Heart right ventricle (tissue), 16 donors: ENCODE measurements around the gene BNIP1. TPM values are rescaled to one million over a fixed set of nuclear protein-coding genes. Genes with fewer than 3 reads are reported as not detected.

ENCODE experiments used
- ATAC-seq, 8 donors: fragments of 200-7000 bp; cut with Tn5 transposase; one replicate each; pipeline ENCODE4 v1.9.1; 2020; ENCODE audit warnings: mild to moderate bottlenecking in 8 of 8, moderate library complexity in 8 of 8, moderate number of reproducible peaks in 1 of 8
- DNase-seq, 2 donors: peaks; one replicate each; pipeline ENCODE4 v3.0.0-alpha.2; 2020
- H3K27ac ChIP-seq, 10 donors: fragments of 200-600 bp; sonication (generic) in 2 of 10; one replicate each; pipeline versions ENCODE4 v1.5.0 to v1.8.0; 2020 to 2022; ENCODE audit warnings: mild to moderate bottlenecking in 3 of 10
- H3K27me3 ChIP-seq, 7 donors: fragments of 200-600 bp; one replicate each; pipeline ENCODE4 v1.8.0; 2021 to 2022; ENCODE audit warnings: mild to moderate bottlenecking in 2 of 7
- H3K36me3 ChIP-seq, 9 donors: fragments of 200-600 bp; sonication (generic) in 1 of 9; one replicate each; pipeline versions ENCODE4 v1.5.0 to v1.8.0; 2020 to 2022; ENCODE audit warnings: mild to moderate bottlenecking in 2 of 9
- H3K4me1 ChIP-seq, 9 donors: fragments of 200-600 bp; sonication (generic) in 1 of 9; one replicate each; pipeline versions ENCODE4 v1.5.0 to v1.8.0; 2020 to 2022; ENCODE audit warnings: mild to moderate bottlenecking in 4 of 9
- H3K4me3 ChIP-seq, 10 donors: fragments of 200-600 bp; sonication (generic) in 2 of 10; one replicate each; pipeline versions ENCODE4 v1.5.0 to v1.8.0; 2020 to 2022; ENCODE audit warnings: mild to moderate bottlenecking in 7 of 10, moderate library complexity in 2 of 10
- H3K9me3 ChIP-seq, 11 donors: fragments of 200-600 bp in 10 of 11; sonication (generic) in 2 of 11; one replicate each; pipeline versions ENCODE4 v1.5.0 to v1.8.0; 2013 to 2022; ENCODE audit warnings: mild to moderate bottlenecking in 2 of 11, control low read depth in 1 of 11, moderate library complexity in 1 of 11
- CTCF ChIP-seq, 9 donors: fragments of 200-600 bp; sonication (generic) in 2 of 9; IDR thresholded peaks; one replicate each; pipeline versions ENCODE4 v1.5.0 to v1.8.0; 2021 to 2022; ENCODE audit warnings: antibody characterized with exemption in 9 of 9, mild to moderate bottlenecking in 5 of 9, moderate library complexity in 1 of 9
- WGBS, 2 donors: extraction: QIAGEN DNeasy Blood & Tissue Kit; methylation state at CpG; one replicate each; pipeline ENCODE4 v1.1.7; 2013; ENCODE audit warnings: inconsistent platforms in 1 of 2; 5-methylcytosine and 5-hydroxymethylcytosine counted together
- intact Hi-C, 10 donors: fragments of 100-400 bp; cut with DNase I; formaldehyde crosslinking; loops; one replicate each; pipeline versions ENCODE4 v1.11.1 to v1.14.2; 2022
- polyA plus RNA-seq, 2 donors: library from polyadenylated mRNA; stranded (reverse); fragments of 200-250 nt; gene quantifications; one replicate each; pipeline ENCODE4 v1.2.3, GENCODE V29; 2013
- total RNA-seq, 10 donors: library from RNA; stranded (reverse); fragmentation: NEBNext Ultra II Directional in 3 of 10; extraction: Animal tissue kit (Norgen Biotek cat#: 25700) in 3 of 10; gene quantifications; one replicate each; pipeline versions ENCODE4 v1.2.1 to v1.2.4, GENCODE V29; 2021 to 2023
- donor health status: Arrhythmogenic right ventricular cardiomyopathy.
- donor health status: ischemic (EF 13 %, LVEDD 7.1; RV severe dilation, severe dysfunction).
- donor health status: healthy with polysubstance abuse.
- donor health status: DM: no; HTN: yes; CAD: no.
- donor health status: DM: no; HTN: no; CAD: no.
- donor health status: ischemic (EF 25% LVEDD 6.9; RV normal size, moderate dysfunction).
- donor health status: ischemic (EF 25% LVEDD 5.7; RV mildly dilated, moderate dysfunction).
- donor health status: healthy.
- donor health status: DM: yes; HTN: yes; CAD: no.
- donor health status: Ischemic cardiomyopathy.
- donor health status: ischemic (EF 35%, LVEDD 5.7; RV mildly dilated, moderate dysfunction).
- donor health status: nonischemic (EF 11% LVEDD 7.7; RV severe dilation, severe dysfunction).
- donor health status: DM: yes; HTN: yes; CAD: no.
- donor health status: PGD.
- donor health status: ischemic (EF 29% LVEDD 5.4; RV normal size, mild dysfunction).
- donor health status: nonischemic (EF 23%, LVEDD 6.1; RV moderate dilation, normal function).

Gene BNIP1
- total and polyA plus RNA-seq, 12 donors, result 8.5 to 15.9 (median 10.4) TPM

GRCh38 chr5:173196133-173196952 lies 52.0 kb downstream of the BNIP1 start:
- Histone ChIP-seq H3K27ac (peak overlapping the region in 8 of 10 donors; percentile 18 to 73 (median 58)), H3K4me1 (peaks cover 0 to 14% (median 0%) of the 10 kb centered on the region in 9 donors), H3K4me3 (no peak overlapping the region), H3K36me3 (no peaks in the 10 kb centered on the region), H3K9me3 (peaks cover 0 to 17% (median 7%) of the 10 kb centered on the region in 11 donors), H3K27me3 (peaks cover 0 to 11% (median 2%) of the 10 kb centered on the region in 7 donors)
- DNase-seq (peak; percentile 53 to 63), ATAC-seq (peak; percentile 68 to 93 (median 81))
- 29 to 42% methylated on average over 23 of the region's 23 CpGs for WGBS, 2 donors
- intact Hi-C loops, result no loop called here
- peak in 3 of 9 donors; percentile 25 to 31 (median 25) for TF ChIP-seq CTCF (IDR thresholded peaks at IDR 0.05)

- Histone ChIP-seq H3K27ac (peak overlapping the region in 8 of 10 donors; percentile 25 to 73 (median 54)), H3K36me3 (no peaks in the 10 kb centered on the region), H3K27me3 (peaks cover 0 to 15% (median 9%) of the 10 kb centered on the region in 7 donors), H3K4me3 (no peak overlapping the region), H3K9me3 (peaks cover 0 to 17% (median 7%) of the 10 kb centered on the region in 11 donors), H3K4me1 (peaks cover 0 to 14% (median 0%) of the 10 kb centered on the region in 9 donors)
- intact Hi-C loops, result no loop called here
- ATAC-seq (peak; percentile 47 to 91 (median 67)), DNase-seq (peak in 1 of 2 donors; percentile 29)
- TF ChIP-seq CTCF (IDR thresholded peaks at IDR 0.05), result no peak
- 61 to 70% methylated on average over 9 of the region's 9 CpGs for WGBS, 2 donors
Observed at GRCh38 chr5:173197375-173197891, 53.1 kb downstream of the BNIP1 start.

- intact Hi-C loops, result no loop called here
- no peak for TF ChIP-seq CTCF (IDR thresholded peaks at IDR 0.05)
- Histone ChIP-seq H3K27me3 (peaks cover 0 to 19% (median 14%) of the 10 kb centered on the region in 7 donors), H3K27ac (peak overlapping the region in 6 of 10 donors; percentile 43 to 73 (median 52)), H3K4me1 (peaks cover 0 to 14% (median 0%) of the 10 kb centered on the region in 9 donors), H3K9me3 (peaks cover 0 to 17% (median 7%) of the 10 kb centered on the region in 11 donors), H3K4me3 (no peak overlapping the region), H3K36me3 (no peaks in the 10 kb centered on the region)
- ATAC-seq (peak in 7 of 8 donors; percentile 31 to 71 (median 54)), DNase-seq (peak in 1 of 2 donors; percentile 38)
- WGBS, 2 donors, result 52 to 56% methylated on average over 7 of the region's 7 CpGs
Observed at GRCh38 chr5:173198049-173198448, 53.7 kb downstream of the BNIP1 start.

GRCh38 chr5:173200356-173200755 lies 56.0 kb downstream of the BNIP1 start:
- no peak for TF ChIP-seq CTCF (IDR thresholded peaks at IDR 0.05)
- peaks cover 0 to 14% (median 0%) of the 10 kb centered on the region in 9 donors for H3K4me1 ChIP-seq
- no peak overlapping the region for H3K4me3 ChIP-seq
- H3K36me3 ChIP-seq, result no peaks in the 10 kb centered on the region
- DNase-seq (no peak), ATAC-seq (no peak)
- intact Hi-C loops, result loop anchor here in 2 of 10 donors (5.0 to 10.0 kb wide), 3 partner anchors 33 to 223 kb away; partner anchors contain the start of gene ATP6V0E1 (in 1 of the 2)
- H3K9me3 ChIP-seq, result peaks cover 0 to 17% (median 7%) of the 10 kb centered on the region in 11 donors
- H3K27me3 ChIP-seq, result peaks cover 0 to 29% (median 20%) of the 10 kb centered on the region in 7 donors
- no peak overlapping the region for H3K27ac ChIP-seq
